ENCODE data around the gene EXTL1.

DNA sequence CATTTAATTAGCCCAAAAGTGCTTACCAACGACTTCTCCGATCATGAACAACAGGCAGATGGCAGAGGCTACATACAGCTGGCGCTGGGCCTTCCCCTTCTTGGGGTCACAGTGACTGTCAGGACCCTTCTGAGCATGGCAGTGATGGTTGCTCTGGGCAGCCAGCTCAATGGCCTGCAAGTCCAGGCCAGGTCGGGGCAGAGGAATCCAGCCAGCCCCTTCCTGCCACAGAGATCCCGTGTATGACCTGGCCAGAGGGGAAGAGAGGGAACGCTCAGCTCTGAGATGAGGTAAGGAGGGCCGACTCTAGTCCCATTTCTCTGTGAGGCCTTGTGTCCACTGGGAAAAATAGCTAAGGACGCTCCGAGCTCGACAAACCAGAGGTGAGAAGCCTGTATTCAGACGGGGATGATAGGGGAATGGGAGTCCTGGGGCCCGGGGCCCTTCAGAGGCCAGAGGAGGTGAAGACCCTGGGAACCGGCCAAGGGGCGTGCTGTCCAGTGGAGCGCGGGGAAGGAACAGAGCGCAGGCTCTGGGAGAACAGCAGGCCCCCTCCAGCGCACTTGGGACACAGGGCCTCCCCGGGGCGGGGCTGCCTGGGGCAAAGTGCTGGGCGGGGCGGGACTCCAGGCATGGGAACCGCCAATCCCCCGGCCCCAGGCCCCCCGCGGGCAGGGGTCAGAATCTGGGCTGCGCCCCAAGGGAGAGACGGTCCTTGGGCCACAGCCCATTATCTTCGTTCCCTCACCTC lies 23.6 kb downstream of the EXTL1 start:
- TF ChIP-seq, protein P1, sequence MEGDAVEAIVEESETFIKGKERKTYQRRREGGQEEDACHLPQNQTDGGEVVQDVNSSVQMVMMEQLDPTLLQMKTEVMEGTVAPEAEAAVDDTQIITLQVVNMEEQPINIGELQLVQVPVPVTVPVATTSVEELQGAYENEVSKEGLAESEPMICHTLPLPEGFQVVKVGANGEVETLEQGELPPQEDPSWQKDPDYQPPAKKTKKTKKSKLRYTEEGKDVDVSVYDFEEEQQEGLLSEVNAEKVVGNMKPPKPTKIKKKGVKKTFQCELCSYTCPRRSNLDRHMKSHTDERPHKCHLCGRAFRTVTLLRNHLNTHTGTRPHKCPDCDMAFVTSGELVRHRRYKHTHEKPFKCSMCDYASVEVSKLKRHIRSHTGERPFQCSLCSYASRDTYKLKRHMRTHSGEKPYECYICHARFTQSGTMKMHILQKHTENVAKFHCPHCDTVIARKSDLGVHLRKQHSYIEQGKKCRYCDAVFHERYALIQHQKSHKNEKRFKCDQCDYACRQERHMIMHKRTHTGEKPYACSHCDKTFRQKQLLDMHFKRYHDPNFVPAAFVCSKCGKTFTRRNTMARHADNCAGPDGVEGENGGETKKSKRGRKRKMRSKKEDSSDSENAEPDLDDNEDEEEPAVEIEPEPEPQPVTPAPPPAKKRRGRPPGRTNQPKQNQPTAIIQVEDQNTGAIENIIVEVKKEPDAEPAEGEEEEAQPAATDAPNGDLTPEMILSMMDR (IDR thresholded peaks at IDR 0.05; ENCODE audit: extremely low read depth in 1 of 2, insufficient read depth in 1 of 2, low read depth in 1 of 2, low read length in 2 of 2): no peak
- TF ChIP-seq MYC (IDR thresholded peaks at IDR 0.05; ENCODE audit: low read depth, low read length): no peak
